Ascending aorta (tissue), 2 donors: ENCODE data around the gene SLC4A1. TPM values are rescaled to one million over a fixed set of nuclear protein-coding genes. Genes with fewer than 3 reads are reported as not detected.

Experiments
- DNase-seq, 2 donors: peaks; one replicate each; pipeline ENCODE4 v3.0.0-alpha.2; 2019; ENCODE audit warnings: low spot score in 2 of 2
- H3K27ac ChIP-seq, 2 donors: fragments of 200-600 bp; sonication (generic); one replicate each; pipeline ENCODE4 v1.5.1; 2016 to 2017; ENCODE audit warnings: mild to moderate bottlenecking in 1 of 2
- H3K27me3 ChIP-seq: fragments of 200-600 bp; sonication (generic); one replicate; pipeline ENCODE4 v1.5.1; 2017
- H3K36me3 ChIP-seq, 2 donors: fragments of 200-600 bp; sonication (generic); one replicate each; pipeline ENCODE4 v1.5.1; 2016
- H3K4me1 ChIP-seq, 2 donors: fragments of 200-600 bp; sonication (generic); one replicate each; pipeline ENCODE4 v1.5.1; 2016 to 2017; ENCODE audit warnings: mild to moderate bottlenecking in 1 of 2
- H3K4me3 ChIP-seq, 2 donors: fragments of 200-600 bp; sonication (generic); one replicate each; pipeline ENCODE4 v1.5.1; 2016 to 2017; ENCODE audit warnings: mild to moderate bottlenecking in 1 of 2
- H3K9me3 ChIP-seq, 2 donors: fragments of 200-600 bp; sonication (generic); one replicate each; pipeline ENCODE4 v1.5.1; 2016
- CTCF ChIP-seq, 3 experiments: fragments of 200-600 bp in 2 of 3; fragments of 450-650 bp in 1 of 3; sonication (generic) in 2 of 3; IDR thresholded peaks; one replicate each; pipeline ENCODE4 v1.5.1; 2016 to 2019; ENCODE audit warnings: antibody characterized with exemption in 3 of 3, mild to moderate bottlenecking in 1 of 3, moderate library complexity in 1 of 3
- intact Hi-C: fragments of 100-400 bp; cut with DNase I; formaldehyde crosslinking; loops from one replicate; pipeline ENCODE4 v1.15.1; 2023
- total RNA-seq: library from RNA; depleted of rRNA; stranded (reverse); fragments of >200 nt; gene quantifications from one replicate; pipeline ENCODE4 v1.1.0, GENCODE V29; 2016

Gene SLC4A1
- total RNA-seq, 1 donor from 2014 or later: 2.4 TPM

- Histone ChIP-seq H3K36me3 (no peaks in the 10 kb centered on the region), H3K27ac (no peak overlapping the region), H3K4me3 (no peak overlapping the region), H3K4me1 (no peaks in the 10 kb centered on the region), H3K9me3 (no peaks in the 10 kb centered on the region), H3K27me3 (no peaks in the 10 kb centered on the region)
- intact Hi-C loops: no loop called here
- TF ChIP-seq CTCF (IDR thresholded peaks at IDR 0.05): no peak
- no peak for DNase-seq
Observed at GRCh38 chr17:44277976-44278375, 10.0 kb upstream of the SLC4A1 start.

GRCh38 chr17:44273607-44274006, 5.7 kb upstream of the SLC4A1 start:
- DNase-seq: no peak
- no peaks in the 10 kb centered on the region for H3K9me3 ChIP-seq
- no peaks in the 10 kb centered on the region for H3K36me3 ChIP-seq
- intact Hi-C loops: no loop called here
- no peak for TF ChIP-seq CTCF (IDR thresholded peaks at IDR 0.05)
- H3K27me3 ChIP-seq: no peaks in the 10 kb centered on the region
- H3K27ac ChIP-seq: no peak overlapping the region
- no peak overlapping the region for H3K4me3 ChIP-seq
- no peaks in the 10 kb centered on the region for H3K4me1 ChIP-seq

- Histone ChIP-seq H3K27ac (no peak overlapping the region), H3K36me3 (no peaks in the 10 kb centered on the region), H3K27me3 (no peaks in the 10 kb centered on the region), H3K4me1 (no peaks in the 10 kb centered on the region), H3K4me3 (no peak overlapping the region), H3K9me3 (no peaks in the 10 kb centered on the region)
- no peak for DNase-seq
- intact Hi-C loops: no loop called here
- no peak for TF ChIP-seq CTCF (IDR thresholded peaks at IDR 0.05)
Observed at GRCh38 chr17:44272954-44273353, 5.0 kb upstream of the SLC4A1 start.

- Histone ChIP-seq H3K27ac (no peak overlapping the region), H3K36me3 (no peaks in the 10 kb centered on the region), H3K27me3 (no peaks in the 10 kb centered on the region), H3K9me3 (no peaks in the 10 kb centered on the region), H3K4me1 (no peaks in the 10 kb centered on the region), H3K4me3 (no peak overlapping the region)
- TF ChIP-seq CTCF (IDR thresholded peaks at IDR 0.05): no peak
- intact Hi-C loops: no loop called here
- DNase-seq: no peak
Observed at GRCh38 chr17:44272321-44272951, 4.5 kb upstream of the SLC4A1 start.

- H3K4me1 ChIP-seq: no peaks in the 10 kb centered on the region
- DNase-seq: no peak
- TF ChIP-seq CTCF (IDR thresholded peaks at IDR 0.05): no peak
- no peak overlapping the region for H3K4me3 ChIP-seq
- H3K9me3 ChIP-seq: no peaks in the 10 kb centered on the region
- no peaks in the 10 kb centered on the region for H3K36me3 ChIP-seq
- H3K27me3 ChIP-seq: no peaks in the 10 kb centered on the region
- intact Hi-C loops: no loop called here
- no peak overlapping the region for H3K27ac ChIP-seq
Observed at GRCh38 chr17:44269535-44270240, 1.8 kb upstream of the SLC4A1 start.
